HG02973 (cell line): ENCODE data around the gene CMC2.

Experiments used
- ATAC-seq: cut with Tn5 transposase; IDR thresholded peaks from one replicate; pipeline ENCODE4 v1.9.1; 2021; ENCODE audit warnings: moderate library complexity; ENCODE audit not compliant: unreplicated experiment

Gene CMC2

DNA sequence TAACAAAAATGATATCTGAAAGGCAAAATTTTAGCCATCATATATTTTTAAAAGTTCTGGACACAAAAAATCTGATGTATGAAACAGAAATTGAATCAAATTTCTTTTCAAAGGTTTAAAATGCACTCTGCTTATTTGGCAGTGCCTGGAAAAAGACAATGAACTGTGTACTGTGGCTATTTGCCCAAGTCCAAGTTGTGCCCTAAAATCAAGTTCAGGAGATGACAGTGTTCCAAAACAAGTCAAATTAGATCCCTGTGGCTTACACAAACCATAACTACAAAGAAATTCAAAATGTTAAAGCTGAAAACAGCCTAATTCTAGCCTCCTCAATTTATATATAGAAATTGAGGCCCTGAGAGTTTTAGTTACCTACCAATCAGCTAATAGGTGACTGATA is 25.6 kb downstream of the CMC2 start:
- no peak for ATAC-seq

DNA sequence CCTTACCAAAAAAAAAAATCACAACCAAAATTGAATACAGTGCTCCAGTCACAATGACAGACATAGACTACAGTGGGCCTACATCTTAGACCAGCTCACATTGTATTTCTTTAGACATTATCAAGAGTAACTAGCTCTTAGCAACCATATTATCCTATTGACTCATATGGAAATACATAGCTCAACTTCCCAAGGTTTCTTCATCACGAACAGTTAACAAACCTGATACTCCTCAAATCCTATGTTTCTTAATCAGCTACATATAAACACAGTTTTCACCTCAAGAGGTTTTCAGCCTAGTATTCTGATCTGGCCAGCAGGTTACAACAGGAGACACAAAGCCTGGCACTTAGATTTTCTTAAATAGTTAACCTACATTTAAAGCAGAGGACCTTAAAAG is 29.7 kb downstream of the CMC2 start:
- no peak for ATAC-seq

DNA sequence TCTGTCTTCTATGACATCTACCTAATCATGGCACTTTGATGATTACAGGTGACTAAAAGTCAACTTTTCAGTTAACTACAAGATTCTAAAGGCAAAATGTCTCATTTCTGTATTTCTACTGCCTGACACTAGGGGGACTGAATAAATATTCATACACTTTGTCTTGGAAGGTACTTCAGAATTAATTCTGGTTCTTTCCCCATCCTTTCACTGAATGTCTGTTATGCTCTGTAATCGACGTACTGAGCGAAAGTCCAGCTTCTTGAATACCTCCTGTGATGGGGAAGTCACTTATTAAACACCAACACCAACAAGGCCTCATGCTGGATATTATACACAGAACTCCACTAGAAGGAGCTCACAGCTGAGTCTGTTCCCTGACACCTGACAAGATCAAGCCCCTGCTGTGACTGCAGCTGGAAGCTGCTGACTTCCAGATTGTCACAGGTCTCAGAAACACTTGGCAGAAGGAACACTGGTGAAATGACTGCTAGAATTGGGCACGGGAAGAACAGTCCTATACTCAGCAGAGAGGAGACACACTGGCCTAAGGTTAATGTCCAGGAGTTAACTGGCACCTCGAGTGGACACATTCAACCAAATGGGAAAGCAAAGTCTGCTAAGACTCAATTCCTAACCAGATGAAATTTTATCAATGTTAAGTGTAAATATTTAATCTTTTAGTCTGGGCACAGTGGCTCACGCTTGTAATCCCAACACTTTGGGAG is 31.9 kb downstream of the CMC2 start:
- ATAC-seq: no peak

DNA sequence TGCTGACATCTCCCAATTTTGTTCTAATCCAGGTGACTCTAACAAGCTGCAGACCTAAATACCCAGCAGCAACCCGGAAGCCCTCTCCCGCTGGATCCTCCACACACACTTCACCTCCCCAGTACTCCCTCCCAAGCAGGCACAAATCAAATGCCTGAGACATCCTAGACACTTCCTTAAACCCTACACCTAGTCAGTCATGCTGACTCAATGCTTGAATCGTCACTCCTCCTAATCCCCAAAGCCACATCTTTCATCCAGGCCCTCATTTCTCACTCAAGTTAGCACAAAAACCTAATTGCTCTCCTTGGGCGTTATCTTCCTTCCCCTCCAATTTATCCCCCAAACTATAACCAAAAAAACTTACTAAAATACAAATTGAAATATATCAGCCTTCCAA is 32.7 kb downstream of the CMC2 start:
- ATAC-seq: no peak

DNA sequence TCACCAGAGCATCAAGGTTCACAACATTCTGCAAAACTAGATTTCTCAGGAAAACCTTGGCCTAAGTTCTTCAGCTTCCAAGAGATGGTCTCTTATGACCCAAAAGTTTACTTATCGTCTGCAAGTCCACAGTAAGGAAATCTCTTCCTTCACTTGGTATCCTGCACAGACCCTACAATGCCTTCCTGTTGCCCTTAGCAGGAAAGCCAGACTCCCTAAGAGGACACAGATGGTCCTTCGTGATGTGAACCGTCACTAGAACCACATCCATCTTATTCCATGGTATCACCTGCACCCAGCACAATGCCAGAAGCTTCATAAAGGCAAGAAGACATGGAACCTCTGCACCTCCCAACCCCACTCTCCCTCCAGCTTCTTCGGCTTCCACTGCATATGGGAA is 34.1 kb downstream of the CMC2 start:
- no peak for ATAC-seq

DNA sequence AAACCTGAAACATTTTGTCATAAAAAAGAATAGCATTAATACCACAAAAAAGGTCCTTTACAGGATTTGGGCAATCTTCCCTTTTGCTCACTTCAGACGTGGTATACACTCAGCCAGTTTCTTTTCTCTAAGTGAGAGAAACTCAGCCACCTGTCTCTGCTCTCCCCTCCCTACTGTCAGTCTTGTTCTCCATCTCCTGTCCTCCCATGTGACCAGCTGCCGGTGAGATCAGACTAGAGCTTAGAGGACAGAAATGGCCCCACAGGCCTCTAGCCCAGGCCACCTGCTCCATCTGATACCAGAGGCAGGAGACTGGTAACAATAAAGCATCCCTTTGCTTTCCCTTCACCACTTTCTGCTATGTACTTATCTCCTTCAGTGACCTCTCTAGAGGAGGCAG is 34.9 kb downstream of the CMC2 start:
- peak; percentile 51 for ATAC-seq

DNA sequence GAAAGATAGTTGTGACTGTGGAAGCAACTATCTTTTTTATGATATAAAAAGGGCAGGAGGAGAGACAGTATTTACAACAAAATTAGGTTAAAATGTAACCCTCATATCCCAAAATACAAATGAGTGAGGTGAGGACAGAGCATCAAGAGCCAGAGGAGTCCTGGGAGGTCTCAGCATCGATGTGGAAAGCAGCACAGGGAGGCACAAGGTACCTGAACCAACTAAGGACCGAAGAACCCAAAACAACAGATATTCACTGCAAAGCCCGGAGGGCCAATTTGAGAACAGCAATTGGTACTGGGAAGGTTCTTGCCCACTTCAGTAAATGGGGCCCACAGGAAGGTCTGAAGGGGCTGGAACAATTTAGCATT is 37.6 kb downstream of the CMC2 start:
- no peak for ATAC-seq

DNA sequence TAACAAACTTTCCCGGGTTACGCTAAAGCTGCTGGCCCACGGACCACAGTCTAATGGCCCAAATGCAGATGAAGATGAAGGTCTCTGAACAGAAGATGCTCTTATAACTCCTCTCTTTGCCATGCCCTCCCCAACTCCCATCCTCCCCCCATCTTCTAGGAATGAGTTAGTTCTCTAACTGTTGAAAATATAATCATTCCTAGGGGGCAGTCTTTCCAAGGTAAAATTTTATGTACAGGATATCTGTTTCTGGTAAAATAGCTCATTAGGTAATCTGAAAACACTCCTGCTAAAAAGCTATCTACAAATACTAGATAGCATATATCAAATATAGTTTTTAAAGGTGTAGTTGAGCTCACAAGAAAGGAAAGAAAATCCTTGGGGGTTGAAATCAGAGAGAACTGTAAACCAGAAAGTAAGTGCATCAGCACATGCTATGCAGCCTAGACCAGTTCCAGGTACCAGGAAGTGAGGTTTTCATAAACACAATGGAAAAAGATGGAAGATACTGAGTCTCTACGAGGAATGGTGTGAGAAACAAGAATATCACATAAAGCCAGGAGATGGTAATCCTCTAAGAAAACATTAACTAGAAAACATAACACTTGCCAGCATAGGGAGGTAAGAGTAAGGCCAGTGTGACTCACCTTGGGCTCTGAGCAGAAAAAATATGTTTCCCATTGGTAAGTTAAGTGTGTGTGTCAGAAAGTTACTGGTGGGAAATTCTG is 38.1 kb downstream of the CMC2 start:
- no peak for ATAC-seq

DNA sequence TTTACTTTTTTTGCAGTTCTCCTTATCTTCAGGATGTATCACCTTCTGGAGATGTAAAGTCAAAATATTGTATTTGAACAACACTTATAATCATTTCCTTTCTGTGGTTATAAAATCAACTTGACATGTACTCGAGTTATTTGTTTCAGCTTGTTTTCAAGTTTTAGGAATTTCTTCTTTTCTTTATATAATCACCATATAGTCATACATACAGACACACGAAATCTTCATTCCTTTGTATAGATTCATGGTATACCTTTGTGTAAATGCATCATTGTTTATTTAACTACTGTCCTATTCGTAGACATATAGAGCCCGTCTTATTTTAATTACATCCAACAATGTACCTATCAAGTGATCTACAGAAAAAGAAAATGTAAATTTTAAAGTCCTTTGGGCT is 40.1 kb downstream of the CMC2 start:
- no peak for ATAC-seq

DNA sequence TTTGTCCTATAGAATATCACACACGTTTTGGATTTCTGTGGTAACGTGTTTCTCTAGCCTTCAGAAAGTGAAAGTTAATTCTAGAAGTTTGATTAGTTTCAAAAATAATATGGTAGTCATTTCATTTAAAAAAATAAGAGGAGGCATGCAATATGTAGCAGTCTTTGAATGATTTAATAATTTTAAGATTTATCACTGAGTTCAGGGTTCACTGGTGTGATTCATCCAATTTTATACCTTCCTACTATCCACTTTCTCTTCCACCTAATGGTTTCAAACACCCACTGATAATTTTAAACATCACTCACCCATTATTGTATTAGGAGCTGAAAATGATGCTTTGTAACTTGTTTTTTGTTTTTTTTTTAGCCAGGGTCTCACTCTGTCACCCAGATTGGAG is 42.3 kb downstream of the CMC2 start:
- ATAC-seq: no peak

DNA sequence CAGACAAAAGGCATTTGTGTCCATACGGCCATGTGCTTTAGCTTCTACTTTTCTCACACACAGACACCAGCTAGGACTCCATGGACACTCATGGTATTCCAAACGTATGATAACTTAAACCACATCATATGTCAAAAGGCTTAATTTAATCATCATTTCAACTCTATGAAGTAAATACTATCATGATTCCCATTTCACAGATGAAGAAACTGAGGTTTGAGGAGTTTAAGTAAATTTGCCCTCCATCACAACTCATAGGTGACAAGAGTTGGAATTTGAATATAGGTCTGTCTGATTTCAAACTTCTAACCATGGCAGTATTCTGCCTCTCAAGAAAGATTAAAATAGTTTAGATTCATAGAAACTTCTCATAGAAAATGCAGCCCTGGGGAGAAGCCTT is 43.8 kb downstream of the CMC2 start:
- no peak for ATAC-seq

DNA sequence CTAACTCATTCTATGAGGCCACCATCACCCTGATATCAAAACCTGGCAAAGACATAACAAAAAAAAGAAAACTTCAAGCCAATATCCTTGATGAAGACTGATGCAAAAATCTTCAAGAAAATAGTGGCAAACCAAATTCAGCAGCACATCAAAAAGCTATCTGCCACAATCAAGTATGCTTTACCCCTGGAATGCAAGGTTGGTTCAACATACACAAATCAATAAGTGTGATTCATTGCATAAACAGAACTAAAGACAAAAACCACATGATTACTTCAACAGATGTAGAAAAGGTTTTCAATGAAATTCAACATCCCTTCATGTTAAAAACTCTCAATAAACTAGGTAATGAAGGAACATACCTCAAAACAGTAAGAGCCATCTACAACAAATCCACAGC is 48.4 kb downstream of the CMC2 start:
- ATAC-seq: no peak

DNA sequence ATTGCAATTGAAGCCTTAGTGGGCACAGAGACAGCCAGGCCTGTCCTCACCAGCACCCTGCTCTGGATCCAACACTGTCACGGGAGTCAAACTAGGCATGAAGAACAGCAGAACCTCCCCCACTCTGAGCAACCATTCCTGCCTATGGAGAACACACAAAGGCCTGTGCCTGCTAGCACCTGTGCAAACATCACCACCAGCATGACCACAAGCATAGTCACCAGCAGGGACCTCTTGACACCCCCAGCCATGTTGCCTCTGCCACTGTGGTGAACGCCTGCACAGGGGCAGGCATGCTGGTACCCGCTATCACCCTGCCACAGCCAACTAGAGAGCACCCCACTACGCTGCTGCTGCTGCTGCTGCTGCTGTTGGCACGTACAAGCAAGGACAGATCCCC is 51.7 kb downstream of the CMC2 start:
- ATAC-seq: no peak

DNA sequence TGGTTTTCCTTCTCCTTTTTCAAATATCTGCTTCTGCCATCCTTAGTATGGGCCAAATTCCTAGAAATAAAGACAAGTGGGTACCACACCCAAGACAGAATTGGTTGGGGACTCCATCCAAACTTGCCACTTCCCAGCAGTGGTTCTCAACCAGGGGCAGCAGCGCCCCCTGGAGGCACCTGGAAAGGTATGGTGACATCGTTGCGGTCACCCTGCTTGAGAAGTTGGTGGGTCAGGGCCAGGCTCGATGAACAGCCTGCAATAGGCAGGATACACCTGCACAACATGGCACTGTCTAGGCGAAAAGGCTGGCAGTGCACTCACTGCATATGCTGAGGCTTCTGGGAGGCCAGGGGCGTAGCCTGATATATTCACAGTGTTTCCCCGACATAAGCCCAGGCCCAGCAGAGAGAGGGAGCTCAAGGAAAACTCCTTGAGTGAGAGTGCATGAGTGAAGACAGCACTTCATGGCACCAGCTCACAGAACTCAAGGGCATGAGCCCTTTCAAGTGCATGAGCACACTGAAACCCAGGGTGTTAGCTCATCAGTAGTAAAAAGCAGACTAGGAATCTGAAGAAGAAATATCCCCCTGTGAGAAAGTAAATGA is 57.7 kb downstream of the CMC2 start:
- ATAC-seq: no peak

DNA sequence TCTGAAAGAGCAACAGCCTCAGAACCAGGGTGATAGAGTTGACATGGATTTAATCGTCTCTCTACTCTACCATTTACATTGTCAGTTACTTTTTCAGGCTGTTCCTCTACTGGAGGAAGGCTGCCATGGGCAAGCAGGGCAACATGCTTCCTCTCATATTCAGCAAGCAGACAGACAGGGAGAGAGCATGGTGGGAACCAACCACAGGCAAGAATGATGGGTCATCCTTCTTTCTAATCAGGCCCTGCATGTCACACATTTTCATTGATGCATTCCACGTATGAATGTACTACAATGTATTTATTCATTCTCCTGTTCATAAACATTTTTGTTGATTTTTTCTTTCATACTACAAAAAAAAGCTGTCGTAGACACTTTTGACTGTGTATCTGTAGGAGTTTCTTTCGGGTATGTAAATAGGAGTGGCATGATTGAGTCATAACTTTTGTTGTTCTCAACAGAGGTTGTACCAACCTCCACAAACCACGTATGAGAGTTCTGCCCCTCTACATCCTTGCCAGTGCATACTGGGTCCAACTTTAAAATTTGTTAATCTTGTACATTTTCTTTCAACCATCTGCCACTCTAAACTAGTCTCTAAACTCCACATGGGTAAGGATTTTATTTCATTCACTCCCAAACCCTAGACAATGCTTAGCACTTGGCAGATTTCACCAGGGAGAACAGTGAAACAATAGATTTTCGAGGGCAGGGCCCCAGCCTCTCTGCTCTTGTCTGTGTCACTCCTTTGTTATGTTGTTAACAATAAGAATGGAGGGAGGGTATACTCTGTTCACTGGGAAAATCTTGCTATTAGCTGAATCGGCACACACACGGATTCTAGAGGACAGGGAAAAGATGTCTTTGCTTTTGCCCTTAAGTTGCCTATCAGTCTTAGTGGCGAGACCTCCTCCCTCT is 58.7 kb downstream of the CMC2 start:
- no peak for ATAC-seq

DNA sequence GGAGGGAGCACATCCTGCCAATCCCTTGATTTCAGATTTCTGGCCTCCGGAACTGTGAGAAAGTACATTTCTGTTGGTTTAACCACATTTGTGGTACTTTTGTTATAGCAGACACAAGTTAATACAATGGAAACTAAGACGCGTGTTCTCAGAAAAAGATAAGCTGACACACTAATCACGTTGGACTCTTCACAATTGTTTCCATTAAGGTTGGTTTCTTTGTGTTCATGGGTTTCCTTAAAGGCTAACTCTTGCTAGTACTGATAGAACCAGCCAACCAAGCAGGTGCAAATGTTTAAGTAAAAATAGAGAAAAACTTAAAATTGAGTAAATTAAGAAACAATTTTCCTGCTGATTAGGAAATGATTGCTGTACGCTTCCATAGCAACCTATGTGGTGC is 59.4 kb downstream of the CMC2 start:
- ATAC-seq: no peak

DNA sequence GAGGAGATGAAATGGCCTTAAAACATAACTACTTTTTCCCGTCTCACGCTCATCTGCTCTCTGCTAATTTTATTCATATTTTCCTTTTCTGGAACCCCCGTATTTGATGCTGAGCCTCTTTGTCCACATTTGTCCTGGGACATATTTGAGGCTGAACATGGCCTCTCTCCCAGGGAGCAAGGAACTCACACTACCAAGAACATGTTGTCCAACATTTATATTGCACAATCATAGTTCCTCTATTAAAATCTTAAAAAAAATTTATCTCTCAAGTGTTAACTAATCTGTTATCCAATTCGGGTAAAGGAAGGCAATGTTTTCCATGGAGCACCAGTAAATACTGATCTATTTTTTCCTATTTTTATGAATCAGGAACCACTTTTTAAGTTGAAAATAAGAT is 60.2 kb downstream of the CMC2 start:
- no peak for ATAC-seq

DNA sequence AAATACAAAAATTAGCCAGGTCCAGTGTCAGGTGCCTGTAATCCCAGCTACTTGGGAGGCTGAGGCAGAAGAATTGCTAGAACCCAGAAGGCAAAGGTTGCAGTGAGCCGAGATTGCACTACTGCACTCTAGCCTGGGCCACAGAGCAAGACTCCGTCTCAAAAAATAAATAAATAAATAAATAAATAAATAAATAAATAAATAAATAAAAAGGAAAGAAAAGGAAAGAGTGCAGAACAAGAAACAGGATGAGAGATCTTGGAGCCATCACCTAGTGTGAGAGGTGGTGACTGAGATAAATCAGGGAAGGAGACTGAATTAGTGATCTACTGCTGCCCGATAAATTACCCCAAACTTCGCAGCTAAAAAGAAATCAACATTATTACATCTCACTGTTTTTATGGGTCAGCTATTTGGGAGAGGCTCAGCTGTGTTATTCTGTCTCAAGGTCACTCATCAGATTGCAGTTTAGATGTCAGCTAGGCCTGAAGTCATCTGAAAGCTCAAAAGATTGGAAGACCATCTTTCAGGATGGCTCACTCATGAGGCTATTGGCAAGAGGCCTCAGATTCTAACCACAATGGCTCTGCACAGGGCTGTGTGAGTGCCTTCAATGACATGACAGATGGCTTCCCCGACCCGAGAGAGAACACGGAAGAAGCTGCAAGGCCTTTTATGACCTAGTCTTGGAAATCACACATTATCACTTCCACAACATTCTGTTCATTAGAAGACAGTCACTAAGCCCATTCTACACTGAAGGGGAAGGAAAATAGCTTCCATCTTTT is 66.4 kb downstream of the CMC2 start:
- no peak for ATAC-seq

DNA sequence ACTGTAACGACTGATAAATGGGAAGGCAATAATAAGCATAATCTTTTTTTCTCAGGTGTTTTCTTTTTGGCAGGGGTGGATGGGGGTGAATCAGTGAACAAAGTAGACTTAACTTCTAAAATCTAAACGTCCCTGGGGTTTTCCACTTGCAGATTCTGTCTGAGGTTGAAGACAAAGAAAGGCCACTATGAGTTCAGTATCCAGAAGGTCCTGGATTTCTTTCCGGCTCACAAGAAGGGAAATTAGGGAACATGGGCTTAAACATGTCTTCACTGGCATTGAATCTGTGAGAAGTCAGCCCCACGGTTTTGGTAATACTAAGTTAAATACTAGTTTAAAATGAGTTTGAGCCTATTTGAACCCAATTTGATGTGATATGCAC is 67.8 kb downstream of the CMC2 start:
- no peak for ATAC-seq

DNA sequence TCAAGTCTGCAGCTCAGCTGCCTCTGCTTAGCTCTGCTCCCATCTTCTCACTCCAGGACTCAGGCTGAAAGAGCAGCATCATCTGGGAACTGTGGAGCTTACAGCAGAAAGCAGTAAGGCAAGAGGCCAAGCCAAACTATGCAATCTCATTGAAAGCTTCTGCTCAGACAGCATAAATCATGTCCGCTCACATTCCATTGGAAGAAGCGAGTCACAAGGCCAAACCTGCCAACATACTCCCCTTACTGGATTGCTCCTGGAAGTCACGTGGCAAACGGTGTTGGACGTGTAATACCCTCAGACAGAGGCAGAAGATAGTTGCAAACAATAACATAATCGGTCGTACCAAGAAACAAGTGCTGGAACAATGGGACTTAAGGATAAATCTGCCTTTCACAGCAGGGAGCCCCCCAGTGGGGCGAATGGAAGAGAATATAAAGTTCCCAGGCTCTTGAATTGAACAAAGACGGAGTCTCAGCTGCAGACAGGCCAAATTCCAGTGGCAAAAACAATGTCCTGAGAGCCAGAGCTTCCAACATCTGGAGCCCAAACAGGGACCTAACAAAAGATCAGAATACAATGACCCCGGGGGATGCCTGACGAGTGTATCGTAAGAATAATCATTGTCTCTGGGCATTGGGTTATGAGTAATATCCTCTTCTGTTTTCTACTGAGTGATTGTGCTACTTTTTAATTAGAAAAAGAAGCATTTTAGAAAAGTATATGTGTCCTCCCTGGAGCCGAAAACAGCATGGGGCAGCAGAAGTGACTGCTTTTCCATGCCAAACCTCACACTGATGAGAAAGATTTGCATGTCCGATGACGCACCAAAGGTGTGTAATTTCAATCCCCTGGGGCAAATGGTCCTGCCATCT is 68.4 kb downstream of the CMC2 start:
- ATAC-seq: no peak
